Colonic mucosa (tissue), 4 donors: ENCODE measurements around the gene ATP6V1F. TPM values are rescaled to one million over a fixed set of nuclear protein-coding genes. Genes with fewer than 3 reads are reported as not detected.

Experiments
- DNase-seq: peaks from one replicate; pipeline ENCODE4 v3.0.0-alpha.2; 2020
- H3K27ac ChIP-seq: fragments of 200-600 bp; one replicate; pipeline ENCODE4 v1.8.0; 2021
- H3K27me3 ChIP-seq: fragments of 200-600 bp; one replicate; pipeline ENCODE4 v1.8.0; 2021
- H3K36me3 ChIP-seq: fragments of 200-600 bp; one replicate; pipeline ENCODE4 v1.8.0; 2021
- H3K4me1 ChIP-seq: fragments of 200-600 bp; one replicate; pipeline ENCODE4 v1.8.0; 2021; ENCODE audit warnings: mild to moderate bottlenecking
- H3K4me3 ChIP-seq: fragments of 200-600 bp; one replicate; pipeline ENCODE4 v1.8.0; 2021
- H3K9ac ChIP-seq, 2 donors: one replicate each; pipeline ENCODE4 v1.7.0; 2013; ENCODE audit warnings: control low read depth in 2 of 2, low read depth in 2 of 2, low read length in 2 of 2
- H3K9me3 ChIP-seq: fragments of 200-600 bp; one replicate; pipeline ENCODE4 v1.8.0; 2021
- CTCF ChIP-seq: fragments of 200-600 bp; IDR thresholded peaks from one replicate; pipeline ENCODE4 v1.8.0; 2022; ENCODE audit warnings: antibody characterized with exemption, mild to moderate bottlenecking
- intact Hi-C: fragments of 100-400 bp; cut with DNase I; formaldehyde crosslinking; loops from one replicate; pipeline ENCODE4 v1.14.1; 2022
- total RNA-seq, 2 donors: library from RNA; stranded (reverse); fragmentation: NEBNext Ultra II Directional in 1 of 2; extraction: Animal tissue kit (Norgen Biotek cat#: 25700) in 1 of 2; gene quantifications; one replicate each; pipeline ENCODE4 v1.2.1, GENCODE V29; 2021
- donor health status: healthy.
- donor health status: DM: no; HTN: no; CAD: no.
- donor health status: DM: no; HTN: no; CAD: no.

ATP6V1F gene
- total RNA-seq, 2 donors from 2014 or later: 94.4 to 105 TPM

- Histone ChIP-seq H3K4me3 (no peak overlapping the region), H3K27ac (no peak overlapping the region), H3K36me3 (no peaks in the 10 kb centered on the region), H3K9me3 (no peaks in the 10 kb centered on the region), H3K4me1 (no peaks in the 10 kb centered on the region), H3K27me3 (no peaks in the 10 kb centered on the region), H3K9ac (no peak overlapping the region)
- no peak for DNase-seq
- intact Hi-C loops: no loop called here
- TF ChIP-seq CTCF: no peak
Observed at GRCh38 chr7:128848289-128849155, 14.1 kb upstream of the ATP6V1F start.

GRCh38 chr7:128849156-128849515, 13.5 kb upstream of the ATP6V1F start:
- no peak overlapping the region for H3K9ac ChIP-seq
- H3K27ac ChIP-seq: no peak overlapping the region
- H3K4me3 ChIP-seq: no peak overlapping the region
- no peak for DNase-seq
- intact Hi-C loops: no loop called here
- no peaks in the 10 kb centered on the region for H3K27me3 ChIP-seq
- H3K36me3 ChIP-seq: no peaks in the 10 kb centered on the region
- H3K4me1 ChIP-seq: no peaks in the 10 kb centered on the region
- no peak for TF ChIP-seq CTCF
- no peaks in the 10 kb centered on the region for H3K9me3 ChIP-seq

- Histone ChIP-seq H3K27me3 (no peaks in the 10 kb centered on the region), H3K4me3 (no peak overlapping the region), H3K9ac (no peak overlapping the region), H3K27ac (no peak overlapping the region), H3K4me1 (no peaks in the 10 kb centered on the region), H3K36me3 (no peaks in the 10 kb centered on the region), H3K9me3 (no peaks in the 10 kb centered on the region)
- intact Hi-C loops: no loop called here
- no peak for TF ChIP-seq CTCF
- DNase-seq: no peak
Observed at GRCh38 chr7:128849804-128850490, 12.7 kb upstream of the ATP6V1F start.

- Histone ChIP-seq H3K4me1 (no peaks in the 10 kb centered on the region), H3K36me3 (no peaks in the 10 kb centered on the region), H3K27ac (no peak overlapping the region), H3K27me3 (no peaks in the 10 kb centered on the region), H3K9me3 (no peaks in the 10 kb centered on the region), H3K4me3 (no peak overlapping the region), H3K9ac (no peak overlapping the region)
- no peak for DNase-seq
- no peak for TF ChIP-seq CTCF
- intact Hi-C loops: no loop called here
Observed at GRCh38 chr7:128852537-128853254, 10.0 kb upstream of the ATP6V1F start.

GRCh38 chr7:128853799-128854198, 8.9 kb upstream of the ATP6V1F start:
- Histone ChIP-seq H3K36me3 (no peaks in the 10 kb centered on the region), H3K9ac (no peak overlapping the region), H3K4me3 (no peak overlapping the region), H3K27ac (no peak overlapping the region), H3K27me3 (no peaks in the 10 kb centered on the region), H3K9me3 (no peaks in the 10 kb centered on the region), H3K4me1 (no peaks in the 10 kb centered on the region)
- intact Hi-C loops: no loop called here
- no peak for TF ChIP-seq CTCF
- DNase-seq: no peak
